Renal pelvis (tissue), 4 donors: ENCODE data around the gene SCYL3. TPM values are rescaled to one million over a fixed set of nuclear protein-coding genes. Genes with fewer than 3 reads are reported as not detected.
"Not testable (repeated sequence)": the region's sequence is repeated elsewhere in the genome, so short reads cannot be mapped to it uniquely, and the experiment has no call there.

Source experiments
- DNase-seq: peaks from one replicate; pipeline ENCODE4 v3.0.0-alpha.2; 2013
- polyA plus RNA-seq, 3 donors: library from polyadenylated mRNA; unstranded; fragments of 120-200 nt; gene quantifications; one replicate each; pipeline ENCODE4 v1.2.1, GENCODE V29; 2013; ENCODE audit not compliant: insufficient read length in 3 of 3

SCYL3 gene
- polyA plus RNA-seq, 3 donors, result 15.9 to 20.3 (median 18.3) TPM

- DNase-seq, result no peak
Measured at GRCh38 chr1:169877800-169878491, 15.8 kb downstream of the SCYL3 start.

GRCh38 chr1:169874229-169874628, 19.5 kb downstream of the SCYL3 start:
- no peak for DNase-seq

GRCh38 chr1:169873582-169874199, 20.0 kb downstream of the SCYL3 start:
- no peak for DNase-seq

- DNase-seq, result no peak
Measured at GRCh38 chr1:169872906-169873305, 20.8 kb downstream of the SCYL3 start.

GRCh38 chr1:169871988-169872387, 21.7 kb downstream of the SCYL3 start:
- not testable (repeated sequence) for DNase-seq

- no peak for DNase-seq
Measured at GRCh38 chr1:169869426-169869825, 24.3 kb downstream of the SCYL3 start.

GRCh38 chr1:169868978-169869377, 24.7 kb downstream of the SCYL3 start:
- DNase-seq, result no peak

- no peak for DNase-seq
Measured at GRCh38 chr1:169867012-169867675, 26.6 kb downstream of the SCYL3 start.

- no peak for DNase-seq
Measured at GRCh38 chr1:169866577-169866976, 27.1 kb downstream of the SCYL3 start.

- not testable (repeated sequence) for DNase-seq
Measured at GRCh38 chr1:169864531-169864930, 29.2 kb downstream of the SCYL3 start.

GRCh38 chr1:169860750-169861149, 32.9 kb downstream of the SCYL3 start:
- no peak for DNase-seq

- no peak for DNase-seq
Measured at GRCh38 chr1:169860187-169860586, 33.5 kb downstream of the SCYL3 start.

GRCh38 chr1:169859001-169859400, 34.7 kb downstream of the SCYL3 start:
- DNase-seq, result no peak

GRCh38 chr1:169858467-169858866, 35.2 kb downstream of the SCYL3 start:
- no peak for DNase-seq

- no peak for DNase-seq
Measured at GRCh38 chr1:169853341-169853740, 40.4 kb downstream of the SCYL3 start.

GRCh38 chr1:169849346-169850022, 44.2 kb downstream of the SCYL3 start:
- no peak for DNase-seq

GRCh38 chr1:169848456-169848855, 45.2 kb downstream of the SCYL3 start:
- DNase-seq, result no peak

GRCh38 chr1:169844941-169845608, 48.6 kb downstream of the SCYL3 start:
- DNase-seq, result no peak

- DNase-seq, result no peak
Measured at GRCh38 chr1:169838942-169839341, 54.8 kb downstream of the SCYL3 start.

GRCh38 chr1:169836198-169836597, 57.5 kb downstream of the SCYL3 start:
- no peak for DNase-seq

GRCh38 chr1:169835647-169836046, 58.0 kb downstream of the SCYL3 start:
- DNase-seq, result no peak

GRCh38 chr1:169834869-169835268, 58.8 kb downstream of the SCYL3 start:
- DNase-seq, result no peak
